GM19240 (cell line): Measurements from ENCODE around the gene PTOV1.

Source experiments
- DNase-seq: peaks from one replicate; pipeline ENCODE4 v3.0.0; 2011; ENCODE audit warnings: low spot score; ENCODE audit not compliant: insufficient read length

Gene PTOV1

DNA sequence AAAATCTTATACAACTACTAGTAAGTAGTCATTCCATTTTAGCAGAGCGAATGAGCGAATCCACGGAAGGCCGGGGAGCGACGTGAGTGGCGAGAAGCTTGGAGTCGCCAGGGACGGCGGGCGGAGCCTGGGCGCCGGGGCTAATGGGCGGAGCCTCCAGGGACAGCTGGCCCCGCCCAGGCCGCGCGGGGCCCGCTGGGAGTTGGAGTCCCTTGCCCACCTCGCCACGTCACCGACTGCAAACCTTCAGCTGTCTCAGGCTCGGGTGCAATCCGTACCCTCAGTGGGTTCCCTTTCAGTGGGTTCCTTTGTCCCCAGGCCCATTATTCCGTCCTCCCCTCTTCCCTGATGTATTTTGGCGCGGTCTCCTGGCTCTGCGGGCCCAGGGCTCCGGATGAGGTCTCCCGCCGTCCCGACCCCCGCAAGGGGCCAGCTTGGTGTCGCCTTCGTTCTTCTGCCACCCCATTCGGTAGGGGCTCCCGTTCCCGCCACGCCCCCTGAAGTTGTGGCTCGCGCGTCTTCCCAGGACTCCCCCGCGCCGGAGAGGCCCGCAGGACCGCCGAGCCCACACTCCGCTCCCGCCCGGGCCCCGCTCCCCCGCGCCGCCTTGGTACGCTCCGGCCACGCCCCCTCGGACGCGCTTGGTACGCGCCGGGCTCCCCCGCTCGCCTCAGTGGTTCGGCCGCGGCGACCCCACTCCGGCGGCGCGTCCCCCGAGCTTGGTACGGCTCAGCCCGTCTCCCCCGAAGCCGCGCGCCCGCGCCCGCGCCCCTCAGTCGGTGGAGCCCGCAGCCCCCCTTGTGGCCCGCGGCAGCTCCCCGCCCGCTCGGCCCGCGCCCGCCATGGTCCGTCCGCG lies at the start of gene PTOV1:
PTOV1 (plus strand) TSS at position 673 of the 856 bp plus-strand sequence.
- DNase-seq, result peak; percentile 96

DNA sequence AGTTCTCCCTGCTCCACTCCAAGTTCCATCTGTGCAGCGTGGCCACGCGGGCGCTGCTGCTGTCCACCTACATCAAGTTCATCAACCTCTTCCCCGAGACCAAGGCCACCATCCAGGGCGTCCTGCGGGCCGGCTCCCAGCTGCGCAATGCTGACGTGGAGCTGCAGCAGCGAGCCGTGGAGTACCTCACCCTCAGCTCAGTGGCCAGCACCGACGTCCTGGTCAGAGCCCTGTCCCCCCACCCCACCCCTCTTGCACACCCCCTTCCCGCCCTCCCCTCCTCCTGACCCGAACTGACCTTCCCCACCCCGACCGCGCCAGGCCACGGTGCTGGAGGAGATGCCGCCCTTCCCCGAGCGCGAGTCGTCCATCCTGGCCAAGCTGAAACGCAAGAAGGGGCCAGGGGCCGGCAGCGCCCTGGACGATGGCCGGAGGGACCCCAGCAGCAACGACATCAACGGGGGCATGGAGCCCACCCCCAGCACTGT lies 49.5 kb upstream of the PTOV1 start:
- DNase-seq, result no peak

DNA sequence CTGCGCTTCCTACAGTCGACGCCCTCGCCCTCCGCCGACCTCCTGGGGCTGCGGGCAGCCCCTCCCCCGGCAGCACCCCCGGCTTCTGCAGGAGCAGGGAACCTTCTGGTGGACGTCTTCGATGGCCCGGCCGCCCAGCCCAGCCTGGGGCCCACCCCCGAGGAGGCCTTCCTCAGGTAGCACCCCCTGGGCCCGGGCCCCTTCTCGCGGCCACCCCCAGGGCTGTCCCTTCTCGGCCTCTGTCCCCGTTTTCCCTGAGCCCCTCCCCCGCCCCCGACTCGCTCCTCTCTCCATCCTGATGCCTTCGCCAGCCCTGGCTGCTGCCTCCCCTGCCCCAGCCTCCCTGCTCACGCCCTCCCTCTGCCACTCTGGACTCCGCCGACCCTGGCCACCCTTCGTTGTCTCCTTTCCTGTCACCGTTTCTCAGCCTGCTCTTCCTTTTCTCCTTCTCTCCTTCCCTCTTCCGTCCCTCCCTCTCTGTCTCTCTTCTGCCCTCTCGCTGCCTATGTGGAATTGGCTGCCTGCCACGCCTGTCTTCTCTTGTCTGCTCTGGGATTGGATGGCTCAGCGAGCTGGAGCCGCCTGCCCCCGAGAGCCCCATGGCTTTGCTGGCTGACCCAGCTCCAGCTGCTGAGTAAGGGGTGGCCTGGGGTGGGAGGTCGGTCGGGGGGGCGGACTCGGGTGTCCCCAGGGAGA lies 48.8 kb upstream of the PTOV1 start:
- DNase-seq, result no peak

DNA sequence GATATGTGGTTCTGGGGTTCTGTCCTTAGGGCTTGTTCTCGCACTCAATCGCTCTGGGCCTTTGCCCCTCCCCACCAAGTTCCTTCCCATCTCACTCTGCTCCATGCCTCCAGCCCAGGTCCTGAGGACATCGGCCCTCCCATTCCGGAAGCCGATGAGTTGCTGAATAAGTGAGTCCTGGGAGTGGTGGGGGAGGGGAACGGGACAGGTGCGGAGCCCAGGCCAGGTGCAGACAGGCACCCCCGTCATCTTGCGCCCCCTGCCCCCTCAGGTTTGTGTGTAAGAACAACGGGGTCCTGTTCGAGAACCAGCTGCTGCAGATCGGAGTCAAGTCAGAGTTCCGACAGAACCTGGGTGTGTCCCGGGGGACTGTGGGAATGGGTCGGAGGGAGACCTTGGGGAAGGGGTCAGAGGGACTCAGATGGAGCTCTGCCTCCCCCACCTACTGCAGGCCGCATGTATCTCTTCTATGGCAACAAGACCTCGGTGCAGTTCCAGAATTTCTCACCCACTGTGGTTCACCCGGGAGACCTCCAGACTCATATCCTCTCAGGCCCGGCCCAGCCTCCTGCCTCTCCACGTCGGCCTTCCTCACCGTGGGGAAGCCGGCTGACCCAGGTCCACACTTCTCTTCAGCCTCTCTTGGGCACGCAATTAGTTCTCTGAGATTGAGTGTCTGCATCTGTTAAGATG lies 48.0 kb upstream of the PTOV1 start:
- DNase-seq, result no peak

DNA sequence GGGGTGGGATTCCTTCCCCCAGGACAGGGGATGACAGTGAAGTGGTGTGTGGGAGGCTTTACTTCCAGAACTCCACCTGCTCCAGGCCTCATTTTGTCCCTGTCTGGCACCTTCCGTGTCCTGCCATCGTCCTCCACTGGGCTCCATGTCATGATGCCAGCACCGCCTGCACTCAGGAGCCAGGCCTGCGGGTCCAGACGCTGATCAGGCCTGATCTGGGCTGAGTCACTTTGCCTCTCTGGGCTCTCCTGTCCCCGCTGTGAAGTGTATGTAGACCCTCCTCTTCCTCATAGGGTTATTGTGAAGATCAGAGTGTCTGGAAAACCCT lies 47.5 kb upstream of the PTOV1 start:
- DNase-seq, result no peak

DNA sequence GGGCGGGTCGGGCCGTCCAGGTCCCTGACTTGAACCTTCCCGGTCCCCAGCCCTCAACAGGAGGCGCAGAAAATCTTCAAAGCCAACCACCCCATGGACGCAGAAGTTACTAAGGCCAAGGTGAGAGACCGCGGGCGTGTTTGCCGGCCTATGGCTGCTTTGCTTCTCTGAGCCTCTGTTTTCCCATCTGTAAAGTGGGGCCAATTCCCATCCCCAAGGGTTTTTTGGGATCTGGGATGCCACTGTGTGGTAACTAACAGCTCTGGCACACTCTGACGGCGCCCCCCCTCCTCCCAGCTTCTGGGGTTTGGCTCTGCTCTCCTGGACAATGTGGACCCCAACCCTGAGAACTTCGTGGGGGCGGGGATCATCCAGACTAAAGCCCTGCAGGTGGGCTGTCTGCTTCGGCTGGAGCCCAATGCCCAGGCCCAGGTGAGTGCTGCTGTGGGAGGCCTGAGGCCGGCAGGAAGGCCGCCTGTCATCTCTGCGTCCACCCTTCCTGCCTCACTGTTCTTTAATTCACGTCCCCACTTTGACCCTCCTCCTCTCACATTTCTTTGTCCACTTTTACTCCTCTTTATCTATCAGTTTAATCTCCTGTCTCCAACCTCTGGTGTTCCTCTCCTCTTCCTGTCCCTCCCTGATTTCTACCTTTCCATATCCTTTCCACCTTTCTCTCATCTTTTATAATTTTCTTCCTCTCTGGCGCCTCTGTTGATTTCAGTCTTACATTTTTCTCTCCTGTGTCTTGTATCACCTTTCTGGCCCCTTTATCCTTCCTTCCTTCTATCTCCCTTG lies 44.9 kb upstream of the PTOV1 start:
- no peak for DNase-seq

DNA sequence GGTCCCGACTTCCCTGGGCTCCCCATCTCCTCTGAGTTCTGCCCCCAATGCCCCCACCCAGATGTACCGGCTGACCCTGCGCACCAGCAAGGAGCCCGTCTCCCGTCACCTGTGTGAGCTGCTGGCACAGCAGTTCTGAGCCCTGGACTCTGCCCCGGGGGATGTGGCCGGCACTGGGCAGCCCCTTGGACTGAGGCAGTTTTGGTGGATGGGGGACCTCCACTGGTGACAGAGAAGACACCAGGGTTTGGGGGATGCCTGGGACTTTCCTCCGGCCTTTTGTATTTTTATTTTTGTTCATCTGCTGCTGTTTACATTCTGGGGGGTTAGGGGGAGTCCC lies 44.4 kb upstream of the PTOV1 start:
- no peak for DNase-seq

DNA sequence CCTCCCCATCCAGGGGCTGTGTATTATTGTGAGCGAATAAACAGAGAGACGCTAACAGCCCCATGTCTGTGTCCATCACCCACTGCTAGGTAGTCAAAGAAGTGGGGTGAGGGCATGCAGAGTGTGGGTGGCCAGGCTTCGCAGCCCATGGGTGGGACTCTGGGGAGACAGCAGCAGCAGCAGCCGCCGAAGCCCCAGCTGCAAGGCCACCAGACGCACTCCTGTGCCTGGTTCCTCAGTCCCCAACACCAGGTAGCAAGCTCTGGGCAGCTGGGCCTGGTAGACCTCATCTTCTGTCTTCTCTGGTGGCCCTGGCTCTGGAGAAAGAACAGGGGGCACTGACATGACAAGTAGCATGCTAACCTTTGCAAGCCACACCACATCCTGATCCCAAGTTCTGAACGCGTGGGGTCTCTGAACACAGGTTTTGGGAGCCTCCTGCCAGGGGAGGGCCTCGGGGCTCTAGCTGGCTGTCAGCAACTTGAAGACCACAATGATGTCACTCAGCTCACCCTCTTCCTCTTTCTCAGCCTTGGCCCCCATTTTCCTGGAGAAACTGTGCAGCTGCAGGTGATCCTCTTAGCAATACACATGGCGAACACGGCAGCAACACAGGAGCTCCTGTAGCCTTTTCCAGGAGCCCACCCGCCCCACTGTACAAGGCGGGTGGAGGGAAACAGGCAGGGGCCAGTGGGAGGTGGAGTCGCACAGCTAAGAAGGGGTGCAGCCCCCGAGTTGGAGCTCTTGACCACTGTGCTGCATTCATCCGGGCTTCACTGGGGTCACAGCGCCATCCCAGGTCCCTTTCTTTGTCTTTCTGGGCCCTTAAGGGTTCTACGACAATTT lies 43.7 kb upstream of the PTOV1 start:
- no peak for DNase-seq

DNA sequence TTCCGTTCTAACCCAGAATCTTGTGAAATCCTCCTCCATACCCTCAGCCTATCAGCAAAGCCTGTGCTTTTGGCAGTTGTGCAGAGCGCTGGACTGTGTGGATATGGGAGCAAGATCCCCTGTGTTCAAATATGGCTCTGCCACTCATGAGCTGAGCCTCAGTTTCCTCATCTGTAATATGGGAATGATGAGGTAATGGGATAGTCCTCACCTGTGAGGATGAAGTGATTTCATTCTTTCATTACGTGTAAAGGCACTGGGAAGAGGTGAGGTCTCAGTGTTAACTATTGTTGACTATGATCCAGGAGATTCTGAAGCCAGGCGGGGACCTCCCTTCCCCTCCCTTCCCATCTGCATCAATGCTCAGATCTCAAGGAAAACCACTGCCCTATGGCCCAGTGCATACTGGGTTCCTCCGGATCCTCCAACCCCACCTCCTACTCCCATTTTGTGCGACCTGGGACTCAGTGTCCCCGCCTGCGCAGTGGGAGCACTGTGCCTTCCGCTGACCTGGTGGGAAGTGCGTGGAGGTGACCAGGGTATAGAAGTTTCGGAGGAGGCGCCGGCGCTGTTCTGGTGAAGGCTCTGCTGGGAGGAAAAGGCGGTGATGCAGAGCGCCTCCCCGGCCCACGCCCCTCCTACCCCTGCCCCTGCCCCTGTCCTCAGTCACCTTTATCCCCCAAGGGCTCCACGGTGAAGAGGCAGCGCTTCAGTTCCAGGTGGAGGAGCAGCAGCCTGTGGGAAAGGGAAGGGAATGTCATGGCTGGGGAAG lies 42.9 kb upstream of the PTOV1 start:
- no peak for DNase-seq

DNA sequence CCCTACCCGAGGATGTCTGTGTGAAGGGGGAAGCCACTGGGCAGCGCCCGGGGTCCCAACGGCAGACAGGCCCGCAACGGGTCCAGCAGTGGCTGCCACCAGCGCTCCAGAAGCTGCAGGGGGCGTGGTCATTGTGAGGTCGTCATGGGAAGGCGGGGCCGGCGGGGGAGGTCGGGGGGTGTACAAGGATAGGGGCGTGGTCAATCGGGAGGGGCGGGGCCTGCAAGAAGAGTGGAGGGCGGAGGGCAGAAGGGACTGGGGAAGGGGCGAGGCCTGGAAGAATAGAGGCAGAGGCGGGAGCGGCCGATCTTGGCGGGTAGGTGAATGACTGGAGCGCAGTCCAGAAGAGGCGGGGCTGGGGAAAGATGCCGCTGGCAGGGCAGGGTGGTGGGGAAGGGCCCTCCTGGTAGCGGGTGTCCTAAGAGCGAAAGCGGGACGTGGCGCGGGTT lies 42.2 kb upstream of the PTOV1 start:
- peak; percentile 83 for DNase-seq

DNA sequence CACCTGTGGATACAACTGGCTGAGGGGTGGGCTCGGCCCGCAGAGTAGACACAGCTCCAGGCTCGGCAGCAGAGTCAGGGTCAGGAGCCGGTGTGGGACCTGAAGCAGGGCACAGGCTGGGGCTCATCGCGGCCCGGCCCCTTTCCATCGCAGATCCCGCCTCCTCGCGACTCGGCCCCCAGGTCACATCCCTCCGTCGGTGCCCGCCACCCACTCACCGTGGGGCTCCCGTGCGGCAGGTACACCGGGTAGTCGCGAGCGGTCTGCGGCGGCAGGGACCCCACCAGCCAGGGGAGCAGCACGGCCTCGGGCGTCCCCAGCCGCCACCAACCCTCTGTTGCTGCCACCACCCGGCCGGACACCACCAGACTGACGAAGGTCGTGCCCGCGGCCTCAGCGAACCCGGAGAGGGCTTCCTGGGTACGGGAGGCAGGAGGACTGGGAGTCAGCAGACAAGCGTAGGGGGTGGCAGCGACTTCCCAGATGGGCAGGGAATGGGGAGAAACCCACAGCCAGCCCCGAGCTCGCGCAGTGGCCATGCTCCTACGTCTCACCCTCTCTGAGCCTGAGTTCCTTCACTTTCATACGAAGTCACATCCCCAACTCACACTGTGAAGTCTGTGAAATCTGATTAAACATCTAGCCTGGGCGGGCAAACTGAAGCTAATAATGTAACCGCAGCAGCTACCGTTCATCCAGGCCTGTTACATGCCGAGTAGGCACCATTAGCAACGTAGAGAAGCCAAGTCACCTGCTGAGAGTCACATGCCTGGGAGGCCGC lies 41.6 kb upstream of the PTOV1 start:
- DNase-seq, result peak; percentile 39

DNA sequence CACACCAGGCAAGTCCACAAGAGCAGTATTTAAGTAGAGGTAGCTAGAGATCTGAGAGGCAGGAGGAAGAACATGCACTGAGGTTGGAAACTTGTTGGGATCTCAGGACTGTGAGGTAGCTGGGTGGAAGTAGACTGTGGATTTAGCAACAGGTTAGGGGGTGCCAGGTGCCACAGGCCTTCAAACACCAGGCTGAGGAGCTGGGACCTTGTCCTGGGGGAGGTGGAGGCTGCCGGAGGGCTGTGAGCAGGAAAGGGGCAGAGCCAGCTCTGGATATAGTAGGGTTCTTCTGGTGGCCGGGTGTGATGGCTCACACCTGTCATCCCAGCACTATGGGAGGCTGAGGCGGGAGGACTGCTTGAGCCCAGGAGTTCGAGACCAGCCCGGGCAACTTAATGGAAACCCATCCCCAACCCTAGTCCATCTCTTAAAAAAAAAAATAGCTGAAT lies 41.0 kb upstream of the PTOV1 start:
- no peak for DNase-seq

DNA sequence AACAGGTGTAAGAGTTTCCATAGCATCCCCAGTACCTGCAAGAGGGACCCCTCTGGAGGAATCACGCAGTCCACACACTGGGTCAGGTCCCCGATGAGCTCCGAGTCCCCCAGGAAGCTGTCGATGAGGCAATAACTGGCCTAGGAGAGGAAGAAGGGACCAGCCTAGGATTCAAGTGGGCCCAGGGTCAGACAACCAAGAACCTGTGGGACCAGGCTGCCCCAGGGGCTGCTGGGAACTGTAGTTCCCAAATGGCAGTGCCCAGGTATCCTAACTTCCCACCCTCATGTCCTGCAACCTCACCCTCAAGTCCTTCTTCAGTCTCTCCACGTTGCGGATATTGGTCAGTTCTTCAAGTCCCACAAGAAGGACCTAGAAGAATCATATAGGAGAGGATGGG lies 39.6 kb upstream of the PTOV1 start:
- no peak for DNase-seq

DNA sequence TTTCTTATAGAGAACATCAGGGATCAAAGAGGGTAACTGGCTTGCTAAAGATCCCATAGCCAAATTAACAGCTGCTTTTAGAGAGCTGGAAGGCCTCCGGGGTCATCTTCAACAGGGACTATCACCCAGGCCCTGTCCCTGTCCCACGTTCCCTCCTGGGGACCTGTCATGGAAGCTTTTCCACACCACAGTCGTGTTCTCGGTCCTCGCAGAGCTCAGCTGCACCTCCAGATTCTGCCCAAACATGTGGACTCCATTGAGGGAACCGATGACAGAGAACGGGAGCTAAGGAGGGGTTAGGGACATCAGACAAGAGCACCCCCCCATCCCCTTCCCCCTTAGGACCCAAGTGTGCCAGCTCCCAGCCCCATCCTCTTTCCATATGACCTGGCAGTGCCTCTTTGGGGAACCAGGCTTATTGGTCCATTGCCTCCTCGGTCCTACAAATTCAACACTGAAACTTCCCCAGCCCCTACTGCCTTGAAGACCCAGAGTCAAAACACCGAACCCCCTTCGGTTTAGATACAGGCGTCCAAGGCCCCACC lies 38.4 kb upstream of the PTOV1 start:
- DNase-seq, result no peak

DNA sequence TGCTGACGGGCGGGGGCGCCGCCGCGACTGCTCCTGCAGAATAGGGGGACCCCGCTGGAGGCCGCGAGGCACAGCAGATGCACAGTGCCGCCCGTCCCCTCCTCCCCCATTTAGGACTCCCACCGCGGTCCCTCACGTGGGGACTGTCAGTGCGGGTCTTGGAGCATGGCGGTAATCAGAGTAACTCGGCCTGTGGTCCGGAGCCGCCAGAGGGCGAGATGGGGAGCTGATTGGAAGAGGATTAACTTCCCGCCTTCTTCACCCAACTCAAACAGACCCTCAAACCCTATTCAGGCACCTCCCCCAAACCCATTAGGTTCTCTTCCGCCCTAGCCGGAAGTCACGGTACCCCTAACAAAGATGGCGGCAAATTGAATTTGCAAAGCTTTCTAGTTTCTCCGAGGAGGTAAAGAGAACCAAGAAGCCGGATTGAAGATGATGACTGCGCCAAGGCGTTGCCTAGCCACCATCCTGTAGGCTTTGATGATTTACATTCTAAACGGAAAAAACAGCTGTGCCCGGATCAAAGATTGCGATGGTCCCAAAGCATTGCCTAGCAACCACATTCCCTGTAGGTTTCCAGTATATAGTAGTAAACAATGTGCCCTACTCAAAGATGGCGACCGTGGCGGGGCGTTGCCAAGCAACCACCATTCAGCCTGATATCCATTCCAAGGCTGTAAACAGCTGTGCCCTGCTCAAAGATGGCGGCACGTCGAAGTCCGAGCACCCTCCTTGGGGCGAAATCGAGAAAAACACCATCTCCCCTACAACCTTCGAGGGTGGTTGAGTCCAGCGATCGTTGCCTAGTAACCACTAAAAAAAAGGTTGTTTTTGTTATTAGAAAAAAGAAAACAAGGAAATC lies 37.7 kb upstream of the PTOV1 start, which contains the start of gene FUZ:
FUZ (minus strand) TSS at position 296 of the 865 bp plus-strand sequence; CDS start at position 110, 186 bp downstream.
- peak; percentile 88 for DNase-seq

DNA sequence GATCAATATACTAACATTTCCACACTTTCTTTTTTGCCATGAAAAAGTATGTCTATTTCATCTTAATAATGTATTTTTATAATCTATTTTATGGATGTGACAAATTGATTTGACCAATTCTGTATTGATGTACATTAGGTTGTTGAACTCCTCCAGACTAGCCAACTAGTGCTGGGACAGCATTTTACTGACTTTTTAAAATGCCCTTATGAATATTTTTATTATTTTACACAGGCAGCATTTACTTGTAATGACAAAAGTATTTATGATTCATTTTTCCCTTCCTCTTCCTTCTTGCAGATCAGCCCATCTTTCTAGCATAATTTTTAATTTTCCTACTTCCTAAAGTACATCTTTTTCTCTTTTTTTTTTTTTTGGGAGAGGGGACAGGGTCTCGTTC lies 36.9 kb upstream of the PTOV1 start:
- no peak for DNase-seq

DNA sequence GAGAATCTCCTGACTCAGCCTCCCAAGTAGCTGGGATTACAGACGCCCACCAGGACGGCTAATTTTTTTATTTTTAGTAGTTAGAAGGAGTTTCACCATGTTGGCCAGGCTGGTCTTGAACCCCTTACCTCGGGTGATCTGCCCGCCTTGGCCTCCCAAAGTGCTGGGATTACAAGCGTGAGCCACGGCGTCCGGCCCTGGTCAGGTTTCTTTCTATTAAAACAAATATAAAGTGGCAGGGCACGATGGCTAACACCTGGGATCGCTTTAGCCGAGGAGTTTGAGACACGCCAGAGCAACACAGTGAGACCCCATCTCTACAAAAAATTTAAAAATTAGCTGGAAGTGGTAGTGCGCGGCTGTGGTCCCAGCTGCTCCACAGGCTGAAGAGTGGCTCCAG lies 34.4 kb upstream of the PTOV1 start:
- DNase-seq, result no peak
